RWPE1 (cell line): Measurements from ENCODE around the gene TMEM53.
A peak's percentile ranks its signal among the peaks of the same experiment; 100 is the strongest.

Experiments used
- CTCF ChIA-PET: fragments of 350-600 bp; sonication (Branson Sonifier 250); formaldehyde crosslinking; extraction: SDS; loops from one replicate; lab custom pipeline; 2021; lab: Yijun Ruan, JAX
- POLR2A ChIA-PET: fragments of 400-600 bp; formaldehyde crosslinking; extraction: SDS; loops from one replicate; lab custom pipeline; 2020; ENCODE audit warnings: antibody characterized with exemption; ENCODE audit not compliant: low non-redundant PET; lab: Yijun Ruan, JAX
- DNase-seq: peaks from one replicate; pipeline ENCODE4 v3.0.0; 2012; ENCODE audit warnings: low spot score
- H3K27ac ChIP-seq: fragments of 450-650 bp; 2 replicates; pipeline ENCODE4 v1.5.1; 2017
- CTCF ChIP-seq: fragments of 450-650 bp; conservative IDR thresholded peaks from 2 replicates; pipeline ENCODE4 v1.5.1; 2017; ENCODE audit warnings: low read depth, mild to moderate bottlenecking

The TMEM53 gene

GRCh38 chr1:44636083-44636687 lies 38.1 kb downstream of the TMEM53 start:
- no peak for DNase-seq
- ChIA-PET CTCF (interaction anchor here (0.5 kb wide), 1 partner anchor 772 kb away, joined by 3 read pairs; no protein-coding TSS in a partner anchor), POLR2A (no interaction called here)
- no peak for TF ChIP-seq CTCF
- peak overlapping the region; percentile 91 for H3K27ac ChIP-seq

- ChIA-PET CTCF (interaction anchor here (0.5 to 0.6 kb wide), 3 partner anchors 12 to 417 kb away, joined by 3 to 4 read pairs (median 3); no protein-coding TSS in a partner anchor), POLR2A (no interaction called here)
- TF ChIP-seq CTCF, result no peak
- peak overlapping the region; percentile 91 for H3K27ac ChIP-seq
- no peak for DNase-seq
Observed at GRCh38 chr1:44635439-44635838, 38.8 kb downstream of the TMEM53 start.

GRCh38 chr1:44634606-44635189 lies 39.6 kb downstream of the TMEM53 start:
- CTCF ChIA-PET, result interaction anchor here (0.5 to 2.7 kb wide), 4 partner anchors 13 to 416 kb away, joined by 3 to 13 read pairs (median 4); no protein-coding TSS in a partner anchor
- no peak for DNase-seq

DNA sequence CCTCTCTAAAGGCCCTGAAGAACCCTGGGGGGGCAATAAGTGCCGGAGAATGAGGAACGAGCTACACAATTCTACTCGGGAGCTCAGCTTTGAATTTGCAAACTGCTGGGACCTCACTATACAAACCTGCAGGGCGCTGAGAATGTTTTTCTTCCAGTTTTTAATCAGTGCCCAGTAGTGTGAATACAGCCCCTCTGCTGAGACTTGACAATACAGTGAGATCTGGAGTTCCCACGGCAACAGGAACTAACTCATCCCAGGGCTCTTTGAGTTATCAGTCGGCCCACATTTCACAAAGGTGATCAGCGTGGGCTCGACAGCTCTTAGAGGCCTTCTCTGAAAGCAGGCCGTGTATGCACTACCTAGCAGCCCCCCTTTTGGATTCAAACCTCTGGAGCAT lies 41.7 kb downstream of the TMEM53 start:
- CTCF ChIA-PET, result interaction anchor here (0.6 to 2.7 kb wide), 3 partner anchors 15 to 302 kb away, joined by 3 to 13 read pairs (median 5); no protein-coding TSS in a partner anchor
- no peak for TF ChIP-seq CTCF

More at GRCh38 chr1:44634606-44635189, 39.6 kb downstream of the TMEM53 start:
- no peak for TF ChIP-seq CTCF
- peak overlapping the region; percentile 21; the same call in 1 of the 2 replicates for H3K27ac ChIP-seq
- POLR2A ChIA-PET, result no interaction called here

DNA sequence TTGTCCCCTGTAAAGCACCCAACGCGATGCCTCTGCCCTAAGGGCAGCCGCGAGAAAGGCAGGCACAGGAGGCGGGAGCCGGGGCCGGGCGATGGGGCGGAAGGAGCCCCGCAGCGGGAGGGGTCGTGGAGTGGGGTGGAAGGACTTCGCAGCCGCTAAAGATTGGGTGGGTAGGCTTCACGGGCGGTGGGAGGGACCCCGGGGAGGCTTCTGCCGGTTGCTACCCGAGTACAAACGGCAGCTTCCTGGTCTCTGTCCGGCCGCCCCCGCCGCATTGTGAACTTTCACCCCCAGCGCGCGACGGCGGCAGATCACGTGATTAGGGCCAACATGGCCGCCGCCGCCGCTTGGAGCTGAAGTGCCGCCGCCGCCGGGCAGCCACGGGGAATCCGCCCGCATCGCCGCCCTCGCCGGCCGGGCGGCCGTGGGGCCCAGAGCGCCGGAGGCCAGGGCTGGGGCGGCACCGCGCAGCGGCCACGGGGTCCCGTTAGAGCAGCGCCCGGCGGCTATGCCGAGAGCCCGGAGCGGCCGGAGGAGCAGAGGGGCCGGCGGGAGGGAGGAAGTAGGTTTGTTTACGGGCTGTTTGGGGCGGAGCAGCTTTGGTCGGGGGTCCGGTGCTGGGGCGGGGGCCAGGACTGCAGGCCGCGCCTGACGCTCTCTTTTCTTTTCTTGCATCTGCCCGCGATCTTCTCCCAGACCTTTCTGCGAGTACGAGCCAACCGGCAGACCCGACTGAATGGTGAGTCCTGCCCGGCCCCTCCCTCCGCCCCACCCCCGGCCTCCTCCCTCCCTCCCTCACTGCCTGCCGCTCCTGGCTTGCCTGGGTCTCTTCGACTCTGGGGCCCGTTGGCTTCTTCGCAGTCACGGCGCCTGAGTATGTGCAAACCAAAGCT lies 42.4 kb downstream of the TMEM53 start:
- DNase-seq, result peak; percentile 92
- H3K27ac ChIP-seq, result peak overlapping the region; percentile 97
- CTCF ChIA-PET, result interaction anchor here (0.9 to 2.7 kb wide), 2 partner anchors 15 to 21 kb away, joined by 3 to 13 read pairs; no protein-coding TSS in a partner anchor
- no peak for TF ChIP-seq CTCF
- POLR2A ChIA-PET, result interaction anchor here (0.5 to 1.2 kb wide), 4 partner anchors 10 to 97 kb away, joined by 3 to 9 read pairs (median 6); no protein-coding TSS in a partner anchor

More for the DNA sequence above, 41.7 kb downstream of the TMEM53 start:
- peak overlapping the region; percentile 97 for H3K27ac ChIP-seq
- DNase-seq, result no peak
- POLR2A ChIA-PET, result interaction anchor here (1.0 kb wide), 1 partner anchor 9 kb away, joined by 9 read pairs; no protein-coding TSS in a partner anchor

GRCh38 chr1:44631333-44631646 lies 43.0 kb downstream of the TMEM53 start:
- ChIA-PET POLR2A (interaction anchor here (0.5 to 1.2 kb wide), 3 partner anchors 21 to 98 kb away, joined by 3 to 7 read pairs (median 5); no protein-coding TSS in a partner anchor), CTCF (interaction anchor here (1.0 kb wide), 1 partner anchor 414 kb away, joined by 3 read pairs; no protein-coding TSS in a partner anchor)
- DNase-seq, result no peak
- no peak for TF ChIP-seq CTCF
- H3K27ac ChIP-seq, result peak overlapping the region; percentile 97
